ENCODE data around the gene MAP1S.
A peak's percentile ranks its signal among the peaks of the same experiment; 100 is the strongest.

Gene MAP1S

DNA sequence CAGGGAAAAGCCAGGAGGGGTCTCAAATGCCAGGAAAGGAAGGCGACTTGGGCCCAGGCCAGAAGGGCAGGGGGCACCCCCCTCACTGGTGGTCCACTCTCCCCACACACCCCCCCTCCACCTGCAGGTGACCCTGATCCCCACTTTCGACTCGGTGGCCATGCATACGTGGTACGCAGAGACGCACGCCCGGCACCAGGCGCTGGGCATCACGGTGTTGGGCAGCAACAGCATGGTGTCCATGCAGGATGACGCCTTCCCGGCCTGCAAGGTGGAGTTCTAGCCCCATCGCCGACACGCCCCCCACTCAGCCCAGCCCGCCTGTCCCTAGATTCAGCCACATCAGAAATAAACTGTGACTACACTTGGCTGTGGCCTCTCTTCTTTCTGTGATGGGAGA lies 14.9 kb downstream of the MAP1S start:
- Histone ChIP-seq H3K9me3 (ENCODE audit: insufficient read depth, low read depth, low read length) (no peaks in the 10 kb centered on the region), H2BK12ac (ENCODE audit: low read length) (no peak overlapping the region), H2BK120ac (ENCODE audit: insufficient read depth, low read length, poor library complexity) (no peak overlapping the region), H3K4me2 (ENCODE audit: low read length) (no peak overlapping the region), H2AK5ac (ENCODE audit: low read length) (no peak overlapping the region), H4K12ac (ENCODE audit: low read depth, low read length) (no peak overlapping the region), H3K9ac (ENCODE audit: low read length) (no peak overlapping the region), H2AFZ (ENCODE audit: insufficient read depth, low read length, poor library complexity) (no peak overlapping the region), H3K4me3 (ENCODE audit: low read depth, low read length) (no peak overlapping the region), H3K4me1 (ENCODE audit: control insufficient read depth in 1 of 2, insufficient read depth in 2 of 2, low read length in 2 of 2) (peaks cover 0 to 2% of the 10 kb centered on the region in 2 experiments), H3K18ac (ENCODE audit: low read length) (no peak overlapping the region), H3K36me3 (ENCODE audit: control insufficient read depth in 1 of 2, insufficient read depth in 2 of 2, low read length in 2 of 2) (peaks cover 48 to 49% of the 10 kb centered on the region in 2 experiments), H3K79me1 (ENCODE audit: low read length) (no peaks in the 10 kb centered on the region), H3K27ac (ENCODE audit: low read depth, low read length) (no peak overlapping the region), H2BK5ac (ENCODE audit: low read depth, low read length, poor library complexity) (no peak overlapping the region), H3K23ac (ENCODE audit: low read length) (no peak overlapping the region), H3K79me2 (ENCODE audit: control insufficient read depth, insufficient read depth, low read length, poor library complexity) (no peaks in the 10 kb centered on the region), H4K91ac (ENCODE audit: low read depth, low read length) (no peak overlapping the region), H3K4ac (ENCODE audit: low read depth, low read length) (no peak overlapping the region), H3K14ac (ENCODE audit: low read length) (no peak overlapping the region), H3K27me3 (ENCODE audit: insufficient read depth, low read length) (no peaks in the 10 kb centered on the region), H4K8ac (ENCODE audit: low read depth, low read length) (no peak overlapping the region)
- no peak for DNase-seq
- WGBS (ENCODE audit: extremely low coverage, insufficient coverage, insufficient read length), result no CpG with 5 or more reads among the region's 16 CpGs

DNA sequence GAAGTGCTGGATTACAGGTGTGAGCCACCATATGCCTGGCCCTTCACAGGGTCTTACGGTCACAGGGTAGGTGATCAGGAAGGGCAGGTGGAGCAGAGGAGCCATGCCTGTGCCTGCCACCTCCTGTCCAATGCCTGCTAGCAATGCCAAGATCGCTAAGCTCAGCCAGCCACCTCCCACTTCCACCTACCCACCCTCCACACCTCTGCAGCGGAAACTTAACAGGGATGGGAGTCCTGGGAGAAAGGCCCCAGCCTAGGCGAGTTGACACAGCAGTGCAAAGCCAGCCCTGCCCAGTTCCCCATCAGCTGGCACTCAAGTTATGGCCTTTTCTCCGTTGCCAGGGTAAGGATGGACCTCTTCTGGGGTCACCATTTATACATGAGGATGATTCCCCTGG lies 16.1 kb downstream of the MAP1S start:
- Histone ChIP-seq H3K36me3 (ENCODE audit: control insufficient read depth in 1 of 2, insufficient read depth in 2 of 2, low read length in 2 of 2) (peaks cover 37 to 41% of the 10 kb centered on the region in 2 experiments), H3K4me3 (ENCODE audit: low read depth, low read length) (no peak overlapping the region), H3K27me3 (ENCODE audit: insufficient read depth, low read length) (no peaks in the 10 kb centered on the region), H3K4me2 (ENCODE audit: low read length) (no peak overlapping the region), H2BK5ac (ENCODE audit: low read depth, low read length, poor library complexity) (no peak overlapping the region), H2AK5ac (ENCODE audit: low read length) (no peak overlapping the region), H3K23ac (ENCODE audit: low read length) (no peak overlapping the region), H3K14ac (ENCODE audit: low read length) (no peak overlapping the region), H3K9me3 (ENCODE audit: insufficient read depth, low read depth, low read length) (no peaks in the 10 kb centered on the region), H3K4me1 (ENCODE audit: control insufficient read depth in 1 of 2, insufficient read depth in 2 of 2, low read length in 2 of 2) (peaks cover 0 to 2% of the 10 kb centered on the region in 2 experiments), H4K12ac (ENCODE audit: low read depth, low read length) (no peak overlapping the region), H3K79me1 (ENCODE audit: low read length) (no peaks in the 10 kb centered on the region), H2AFZ (ENCODE audit: insufficient read depth, low read length, poor library complexity) (no peak overlapping the region), H4K8ac (ENCODE audit: low read depth, low read length) (no peak overlapping the region), H3K79me2 (ENCODE audit: control insufficient read depth, insufficient read depth, low read length, poor library complexity) (no peaks in the 10 kb centered on the region), H3K9ac (ENCODE audit: low read length) (peak overlapping the region; percentile 15), H3K18ac (ENCODE audit: low read length) (no peak overlapping the region), H2BK12ac (ENCODE audit: low read length) (no peak overlapping the region), H3K27ac (ENCODE audit: low read depth, low read length) (no peak overlapping the region), H2BK120ac (ENCODE audit: insufficient read depth, low read length, poor library complexity) (no peak overlapping the region), H3K4ac (ENCODE audit: low read depth, low read length) (no peak overlapping the region), H4K91ac (ENCODE audit: low read depth, low read length) (no peak overlapping the region)
- no peak for DNase-seq
- WGBS (ENCODE audit: extremely low coverage, insufficient coverage, insufficient read length), result no CpG with 5 or more reads among the region's 5 CpGs

DNA sequence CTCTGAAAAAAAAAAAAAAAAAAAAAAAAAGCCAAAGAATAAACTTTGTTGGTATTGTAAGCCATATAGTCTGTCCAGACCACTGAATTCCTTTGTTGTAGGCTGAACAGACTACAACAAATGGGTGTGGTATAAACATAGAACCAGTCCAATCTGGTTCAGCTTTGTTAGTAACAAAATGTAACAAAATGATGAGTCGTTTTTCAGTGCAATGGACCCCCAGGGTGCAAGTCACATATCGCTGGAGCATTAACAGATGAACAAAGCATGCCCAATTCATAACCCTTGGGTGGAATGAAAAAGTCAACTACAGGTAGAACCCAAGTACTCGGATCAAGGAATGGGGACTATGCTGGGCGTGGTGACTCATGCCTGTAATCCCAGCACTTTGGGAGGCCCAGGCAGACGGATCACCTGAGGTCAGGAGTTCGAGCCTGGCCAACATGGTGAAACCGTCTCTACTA lies 18.4 kb downstream of the MAP1S start:
- Histone ChIP-seq H3K4ac (ENCODE audit: low read depth, low read length) (no peak overlapping the region), H2AFZ (ENCODE audit: insufficient read depth, low read length, poor library complexity) (no peak overlapping the region), H3K79me1 (ENCODE audit: low read length) (no peaks in the 10 kb centered on the region), H2BK120ac (ENCODE audit: insufficient read depth, low read length, poor library complexity) (no peak overlapping the region), H3K9ac (ENCODE audit: low read length) (no peak overlapping the region), H3K4me1 (ENCODE audit: control insufficient read depth in 1 of 2, insufficient read depth in 2 of 2, low read length in 2 of 2) (peaks cover 0 to 2% of the 10 kb centered on the region in 2 experiments), H3K36me3 (ENCODE audit: control insufficient read depth in 1 of 2, insufficient read depth in 2 of 2, low read length in 2 of 2) (peaks cover 28 to 30% of the 10 kb centered on the region in 2 experiments), H3K18ac (ENCODE audit: low read length) (no peak overlapping the region), H3K14ac (ENCODE audit: low read length) (no peak overlapping the region), H2AK5ac (ENCODE audit: low read length) (no peak overlapping the region), H3K27me3 (ENCODE audit: insufficient read depth, low read length) (no peaks in the 10 kb centered on the region), H3K23ac (ENCODE audit: low read length) (no peak overlapping the region), H3K4me2 (ENCODE audit: low read length) (no peak overlapping the region), H3K9me3 (ENCODE audit: insufficient read depth, low read depth, low read length) (peaks cover 6% of the 10 kb centered on the region), H3K4me3 (ENCODE audit: low read depth, low read length) (no peak overlapping the region), H4K8ac (ENCODE audit: low read depth, low read length) (no peak overlapping the region), H4K91ac (ENCODE audit: low read depth, low read length) (no peak overlapping the region), H2BK5ac (ENCODE audit: low read depth, low read length, poor library complexity) (no peak overlapping the region), H3K79me2 (ENCODE audit: control insufficient read depth, insufficient read depth, low read length, poor library complexity) (no peaks in the 10 kb centered on the region), H4K12ac (ENCODE audit: low read depth, low read length) (no peak overlapping the region), H2BK12ac (ENCODE audit: low read length) (no peak overlapping the region), H3K27ac (ENCODE audit: low read depth, low read length) (no peak overlapping the region)
- peak in 1 of 2 donors; percentile 17 for DNase-seq
- WGBS (ENCODE audit: extremely low coverage, insufficient coverage, insufficient read length), result no CpG with 5 or more reads among the region's 7 CpGs

DNA sequence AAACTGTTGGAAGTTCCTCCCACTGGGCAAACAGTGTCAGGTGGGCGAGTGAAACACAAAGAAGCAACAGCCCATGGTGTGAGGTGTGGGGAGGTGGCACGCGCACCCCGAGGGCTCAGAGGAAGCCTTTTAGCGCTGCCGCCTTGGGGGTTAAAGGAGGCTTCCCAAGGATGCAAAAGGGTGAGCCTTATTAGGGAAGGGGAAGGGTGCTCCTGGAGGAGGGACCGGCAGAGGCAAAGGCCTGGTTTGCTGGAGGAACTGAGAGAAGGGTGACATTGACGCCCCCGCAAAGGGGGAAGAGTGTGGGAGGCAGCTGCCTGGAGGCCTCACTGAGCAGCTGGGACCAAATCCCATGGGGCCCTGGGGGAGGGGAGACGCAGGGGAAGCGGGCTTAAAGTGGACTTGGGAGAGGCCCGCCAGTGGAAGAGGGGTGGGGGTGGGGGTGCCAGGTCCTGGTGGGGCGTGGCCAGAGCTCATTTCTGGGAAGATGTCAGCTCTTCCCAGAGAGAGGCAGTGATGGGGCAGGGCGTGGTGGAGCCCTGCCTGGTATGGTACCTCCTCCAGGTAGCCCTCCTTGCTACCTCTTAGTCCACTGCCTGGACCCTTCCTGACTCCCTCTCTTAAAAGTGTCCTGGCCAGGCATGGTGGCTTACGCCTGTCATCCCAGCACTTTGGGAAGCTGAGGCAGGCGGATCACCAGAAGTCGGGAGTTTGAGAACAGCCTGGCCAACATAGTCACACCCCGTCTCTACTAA lies 20.0 kb downstream of the MAP1S start:
- no peak overlapping the region for H4K12ac ChIP-seq (ENCODE audit: low read depth, low read length)
- H3K4me1 ChIP-seq (ENCODE audit: control insufficient read depth in 1 of 2, insufficient read depth in 2 of 2, low read length in 2 of 2), result peaks cover 0 to 2% of the 10 kb centered on the region in 2 experiments
- peaks cover 6% of the 10 kb centered on the region for H3K9me3 ChIP-seq (ENCODE audit: insufficient read depth, low read depth, low read length)
- H3K18ac ChIP-seq (ENCODE audit: low read length), result no peak overlapping the region
- no peak overlapping the region for H3K14ac ChIP-seq (ENCODE audit: low read length)
- no peak overlapping the region for H2BK120ac ChIP-seq (ENCODE audit: insufficient read depth, low read length, poor library complexity)
- H3K27me3 ChIP-seq (ENCODE audit: insufficient read depth, low read length), result no peaks in the 10 kb centered on the region
- no CpG with 5 or more reads among the region's 18 CpGs for WGBS (ENCODE audit: extremely low coverage, insufficient coverage, insufficient read length)
- no peak overlapping the region for H3K23ac ChIP-seq (ENCODE audit: low read length)
- peaks cover 13 to 14% of the 10 kb centered on the region in 2 experiments for H3K36me3 ChIP-seq (ENCODE audit: control insufficient read depth in 1 of 2, insufficient read depth in 2 of 2, low read length in 2 of 2)
- H3K4me2 ChIP-seq (ENCODE audit: low read length), result no peak overlapping the region
- H2BK12ac ChIP-seq (ENCODE audit: low read length), result no peak overlapping the region
- no peak overlapping the region for H4K8ac ChIP-seq (ENCODE audit: low read depth, low read length)
- no peak overlapping the region for H2AFZ ChIP-seq (ENCODE audit: insufficient read depth, low read length, poor library complexity)
- DNase-seq, result no peak
- no peak overlapping the region for H2AK5ac ChIP-seq (ENCODE audit: low read length)
- H3K4me3 ChIP-seq (ENCODE audit: low read depth, low read length), result no peak overlapping the region
- H3K79me2 ChIP-seq (ENCODE audit: control insufficient read depth, insufficient read depth, low read length, poor library complexity), result no peaks in the 10 kb centered on the region
- H3K9ac ChIP-seq (ENCODE audit: low read length), result no peak overlapping the region
- H4K91ac ChIP-seq (ENCODE audit: low read depth, low read length), result no peak overlapping the region
- no peak overlapping the region for H2BK5ac ChIP-seq (ENCODE audit: low read depth, low read length, poor library complexity)
- H3K27ac ChIP-seq (ENCODE audit: low read depth, low read length), result no peak overlapping the region
- H3K4ac ChIP-seq (ENCODE audit: low read depth, low read length), result no peak overlapping the region
- no peaks in the 10 kb centered on the region for H3K79me1 ChIP-seq (ENCODE audit: low read length)

All from trophoblast cell (in vitro differentiated cells and primary cell).